ENCODE data around the gene AFAP1.

Gene AFAP1

GRCh38 chr4:7817877-7818398 is 121.7 kb downstream of the AFAP1 start:
- no peak for FAIRE-seq

GRCh38 chr4:7816771-7817170 is 122.9 kb downstream of the AFAP1 start:
- FAIRE-seq = no peak

GRCh38 chr4:7815981-7816380 is 123.7 kb downstream of the AFAP1 start:
- FAIRE-seq = no peak

GRCh38 chr4:7815562-7815961 is 124.1 kb downstream of the AFAP1 start:
- no peak for FAIRE-seq

- FAIRE-seq = no peak
These were observed 125.2 kb downstream of the AFAP1 start for GRCh38 chr4:7814451-7814850.

- no peak for FAIRE-seq
These were observed 126.0 kb downstream of the AFAP1 start for GRCh38 chr4:7813674-7814073.

GRCh38 chr4:7812921-7813320 is 126.7 kb downstream of the AFAP1 start:
- FAIRE-seq = no peak

GRCh38 chr4:7812231-7812857 is 127.3 kb downstream of the AFAP1 start:
- no peak for FAIRE-seq

- no peak for FAIRE-seq
These were observed 128.0 kb downstream of the AFAP1 start for GRCh38 chr4:7811536-7812191.

GRCh38 chr4:7810783-7811535 is 128.7 kb downstream of the AFAP1 start:
- FAIRE-seq = no peak

- no peak for FAIRE-seq
These were observed 130.9 kb downstream of the AFAP1 start for GRCh38 chr4:7808752-7809151.

- FAIRE-seq = no peak
These were observed 131.5 kb downstream of the AFAP1 start for GRCh38 chr4:7808181-7808580.

GRCh38 chr4:7807351-7807921 is 132.2 kb downstream of the AFAP1 start:
- no peak for FAIRE-seq

- no peak for FAIRE-seq
These were observed 133.1 kb downstream of the AFAP1 start for GRCh38 chr4:7806338-7807090.

- no peak for FAIRE-seq
These were observed 133.9 kb downstream of the AFAP1 start for GRCh38 chr4:7805533-7806337.

GRCh38 chr4:7804756-7805385 is 134.8 kb downstream of the AFAP1 start:
- no peak for FAIRE-seq

- no peak for FAIRE-seq
These were observed 135.5 kb downstream of the AFAP1 start for GRCh38 chr4:7803992-7804755.

GRCh38 chr4:7803371-7803770 is 136.3 kb downstream of the AFAP1 start:
- no peak for FAIRE-seq

- FAIRE-seq = peak; percentile 20
These were observed 137.5 kb downstream of the AFAP1 start for GRCh38 chr4:7802093-7802726.

GRCh38 chr4:7801641-7802040 is 138.0 kb downstream of the AFAP1 start:
- no peak for FAIRE-seq
